ENCODE measurements around the gene TEDDM1.

- TF ChIP-seq, protein P1, sequence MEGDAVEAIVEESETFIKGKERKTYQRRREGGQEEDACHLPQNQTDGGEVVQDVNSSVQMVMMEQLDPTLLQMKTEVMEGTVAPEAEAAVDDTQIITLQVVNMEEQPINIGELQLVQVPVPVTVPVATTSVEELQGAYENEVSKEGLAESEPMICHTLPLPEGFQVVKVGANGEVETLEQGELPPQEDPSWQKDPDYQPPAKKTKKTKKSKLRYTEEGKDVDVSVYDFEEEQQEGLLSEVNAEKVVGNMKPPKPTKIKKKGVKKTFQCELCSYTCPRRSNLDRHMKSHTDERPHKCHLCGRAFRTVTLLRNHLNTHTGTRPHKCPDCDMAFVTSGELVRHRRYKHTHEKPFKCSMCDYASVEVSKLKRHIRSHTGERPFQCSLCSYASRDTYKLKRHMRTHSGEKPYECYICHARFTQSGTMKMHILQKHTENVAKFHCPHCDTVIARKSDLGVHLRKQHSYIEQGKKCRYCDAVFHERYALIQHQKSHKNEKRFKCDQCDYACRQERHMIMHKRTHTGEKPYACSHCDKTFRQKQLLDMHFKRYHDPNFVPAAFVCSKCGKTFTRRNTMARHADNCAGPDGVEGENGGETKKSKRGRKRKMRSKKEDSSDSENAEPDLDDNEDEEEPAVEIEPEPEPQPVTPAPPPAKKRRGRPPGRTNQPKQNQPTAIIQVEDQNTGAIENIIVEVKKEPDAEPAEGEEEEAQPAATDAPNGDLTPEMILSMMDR (IDR thresholded peaks at IDR 0.05): no peak
- no peak for TF ChIP-seq POLR2A (IDR thresholded peaks at IDR 0.05)
These were observed 10.8 kb downstream of the TEDDM1 start for GRCh38 chr1:182389619-182390047.

Data from right lobe of liver (tissue), 4 donors.